Vagina (tissue), 2 donors: ENCODE data around the gene CACNA1D.

Source experiments
- POLR2A ChIP-seq, 2 donors: fragments of 450-650 bp; IDR thresholded peaks; one replicate each; pipeline ENCODE4 v1.6.1; 2017; ENCODE audit warnings: antibody characterized with exemption in 2 of 2, mild to moderate bottlenecking in 2 of 2, moderate library complexity in 2 of 2
- POLR2AphosphoS5 ChIP-seq, 2 donors: sonication (generic); formaldehyde crosslinking; IDR thresholded peaks; one replicate each; pipeline ENCODE4 v1.9.0; 2017; ENCODE audit warnings: antibody characterized with exemption in 2 of 2, mild to moderate bottlenecking in 2 of 2, low read depth in 1 of 2; ENCODE audit not compliant: insufficient read depth in 1 of 2
- TF ChIP-seq, protein P1 (sequence below), 3 experiments: fragments of 450-650 bp in 2 of 3; fragments of 200-600 bp in 1 of 3; sonication (generic) in 1 of 3; IDR thresholded peaks; one replicate each; pipeline ENCODE4 v1.5.1; 2017 to 2019; ENCODE audit warnings: antibody characterized with exemption in 3 of 3, mild to moderate bottlenecking in 2 of 3, moderate library complexity in 2 of 3

DNA sequence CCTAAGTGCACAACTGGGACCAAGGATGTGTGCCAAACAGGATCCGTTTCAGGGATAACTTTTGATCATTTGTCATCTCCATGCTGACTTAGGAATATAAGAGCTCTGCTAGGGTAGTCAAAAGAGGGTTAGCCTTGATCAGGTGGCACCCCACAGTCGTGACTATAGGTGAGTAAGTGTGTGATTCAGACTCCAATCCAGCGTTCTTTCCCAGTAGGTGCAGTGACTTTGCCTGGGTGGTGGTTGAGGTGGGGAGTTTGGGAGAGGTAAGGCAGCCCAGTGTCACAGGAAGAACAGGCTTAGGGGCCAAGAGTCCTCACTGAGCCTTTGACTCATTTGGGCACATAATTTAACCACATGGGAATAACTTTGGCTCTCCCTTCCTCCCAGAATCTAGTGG lies 300.8 kb downstream of the CACNA1D start:
- TF ChIP-seq, protein P1, sequence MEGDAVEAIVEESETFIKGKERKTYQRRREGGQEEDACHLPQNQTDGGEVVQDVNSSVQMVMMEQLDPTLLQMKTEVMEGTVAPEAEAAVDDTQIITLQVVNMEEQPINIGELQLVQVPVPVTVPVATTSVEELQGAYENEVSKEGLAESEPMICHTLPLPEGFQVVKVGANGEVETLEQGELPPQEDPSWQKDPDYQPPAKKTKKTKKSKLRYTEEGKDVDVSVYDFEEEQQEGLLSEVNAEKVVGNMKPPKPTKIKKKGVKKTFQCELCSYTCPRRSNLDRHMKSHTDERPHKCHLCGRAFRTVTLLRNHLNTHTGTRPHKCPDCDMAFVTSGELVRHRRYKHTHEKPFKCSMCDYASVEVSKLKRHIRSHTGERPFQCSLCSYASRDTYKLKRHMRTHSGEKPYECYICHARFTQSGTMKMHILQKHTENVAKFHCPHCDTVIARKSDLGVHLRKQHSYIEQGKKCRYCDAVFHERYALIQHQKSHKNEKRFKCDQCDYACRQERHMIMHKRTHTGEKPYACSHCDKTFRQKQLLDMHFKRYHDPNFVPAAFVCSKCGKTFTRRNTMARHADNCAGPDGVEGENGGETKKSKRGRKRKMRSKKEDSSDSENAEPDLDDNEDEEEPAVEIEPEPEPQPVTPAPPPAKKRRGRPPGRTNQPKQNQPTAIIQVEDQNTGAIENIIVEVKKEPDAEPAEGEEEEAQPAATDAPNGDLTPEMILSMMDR (IDR thresholded peaks at IDR 0.05) = no peak
- TF ChIP-seq POLR2A (IDR thresholded peaks at IDR 0.05) (no peak), POLR2AphosphoS5 (IDR thresholded peaks at IDR 0.05; ENCODE audit: insufficient read depth in 1 of 2, low read depth in 1 of 2) (no peak)
